MM.1S (cell line): Measurements from ENCODE around the gene ARHGAP42.

Source experiments
- CTCF ChIP-seq: fragments of 300-600 bp; sonication (generic); IDR thresholded peaks from 2 replicates; pipeline ENCODE4 v1.5.1; 2016; ENCODE audit warnings: antibody characterized with exemption, low read length, mixed read lengths
- EZH2phosphoT487 ChIP-seq: fragments of 300-600 bp; sonication (generic); IDR thresholded peaks from 2 replicates; pipeline ENCODE4 v1.6.1; 2018; ENCODE audit warnings: antibody characterized with exemption, low read length

DNA sequence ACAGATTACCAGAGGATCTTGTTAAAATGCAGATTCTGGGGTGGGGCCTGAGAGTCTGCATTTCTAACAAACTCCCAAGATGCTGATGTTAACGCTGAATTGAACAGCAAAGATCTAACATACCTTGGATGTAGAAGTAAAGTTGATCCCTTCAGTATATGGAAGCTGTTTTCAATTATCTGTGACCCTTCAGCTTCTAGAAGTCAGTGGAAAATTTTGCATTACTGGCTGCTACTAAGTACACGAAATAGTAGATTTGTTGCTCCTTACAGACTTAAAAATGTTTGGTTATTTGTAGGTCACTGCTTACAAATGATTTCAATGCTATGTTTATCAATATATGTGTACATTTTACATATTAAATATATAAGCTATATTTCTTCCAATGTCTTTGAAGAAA, 107.4 kb downstream of the ARHGAP42 start:
- TF ChIP-seq CTCF: no peak
- no peak for TF ChIP-seq EZH2phosphoT487
